ENCODE data around the gene GPR137B.
"Not testable (repeated sequence)": the region's sequence is repeated elsewhere in the genome, so short reads cannot be mapped to it uniquely, and the experiment has no call there.

Gene GPR137B

DNA sequence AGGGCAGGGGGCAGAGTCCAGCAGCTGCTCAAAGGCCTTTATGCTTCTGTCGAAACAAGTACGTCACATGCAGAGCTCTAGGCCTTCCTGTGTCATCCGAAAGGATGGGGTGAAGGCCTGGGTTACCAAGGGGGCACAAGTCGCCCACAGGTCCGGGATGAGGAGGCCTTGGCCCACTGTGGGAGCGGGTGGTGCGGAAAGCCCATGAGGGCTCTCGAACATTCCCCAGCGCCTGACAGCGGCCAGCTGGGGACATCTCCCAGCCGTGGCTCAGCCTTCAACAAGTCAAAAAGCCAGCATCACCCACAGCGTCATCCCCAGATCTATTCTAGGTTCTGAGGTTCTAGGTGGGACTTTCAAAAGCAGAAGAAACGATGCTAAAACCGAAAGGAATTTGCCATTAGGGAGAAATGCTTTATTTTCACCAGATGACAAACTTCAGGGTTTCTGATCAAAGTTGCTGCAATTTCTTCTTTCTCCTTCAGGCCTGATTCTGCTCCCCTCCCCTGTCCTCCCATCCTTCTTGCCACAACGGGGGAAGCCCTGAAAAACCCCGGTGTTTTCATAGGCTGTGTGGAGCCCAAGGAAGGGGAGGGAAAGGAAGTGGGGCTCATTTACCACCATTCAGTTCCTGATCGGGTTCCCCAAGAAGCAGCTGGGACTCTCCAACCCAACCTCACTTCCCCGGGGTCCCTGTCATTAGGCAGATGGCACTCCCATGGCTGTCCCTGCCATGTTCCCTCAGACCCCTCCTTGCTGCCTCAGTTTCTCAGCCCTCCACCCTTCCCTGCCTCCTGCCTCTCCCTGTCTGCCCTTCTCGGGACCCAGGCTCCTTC, 17.6 kb downstream of the GPR137B start:
- Histone ChIP-seq H3K27me3 (ENCODE audit: control insufficient read depth, low read length) (no peaks in the 10 kb centered on the region), H3K9me2 (replicated peaks; ENCODE audit: control insufficient read depth, low read length) (no peaks in the 10 kb centered on the region), H3K4me1 (ENCODE audit: control insufficient read depth, low read length) (peaks cover 72% of the 10 kb centered on the region), H3K27ac (ENCODE audit: low read depth, low read length) (no peak overlapping the region), H3K4me3 (ENCODE audit: low read length) (no peak overlapping the region), H3K4me2 (ENCODE audit: low read length) (peak overlapping the region; percentile 46), H3F3A (ENCODE audit: control insufficient read depth, insufficient read depth) (peaks cover 8% of the 10 kb centered on the region), H4K20me1 (ENCODE audit: control insufficient read depth, insufficient read depth, low read depth, low read length) (peaks cover 10% of the 10 kb centered on the region; the same call in 1 of the 2 replicates), H3K9me3 (ENCODE audit: control insufficient read depth, insufficient read depth, low read length) (peaks cover 31% of the 10 kb centered on the region), H3K79me2 (ENCODE audit: control insufficient read depth, low read length) (peaks cover 5% of the 10 kb centered on the region; the same call in 1 of the 2 replicates), H3K36me3 (ENCODE audit: control insufficient read depth, low read length) (peaks cover 9% of the 10 kb centered on the region)
- no peak for TF ChIP-seq EZH2phosphoT487 (IDR thresholded peaks at IDR 0.05; ENCODE audit: borderline replicate concordance, low read length)
- TF ChIP-seq, protein P1, sequence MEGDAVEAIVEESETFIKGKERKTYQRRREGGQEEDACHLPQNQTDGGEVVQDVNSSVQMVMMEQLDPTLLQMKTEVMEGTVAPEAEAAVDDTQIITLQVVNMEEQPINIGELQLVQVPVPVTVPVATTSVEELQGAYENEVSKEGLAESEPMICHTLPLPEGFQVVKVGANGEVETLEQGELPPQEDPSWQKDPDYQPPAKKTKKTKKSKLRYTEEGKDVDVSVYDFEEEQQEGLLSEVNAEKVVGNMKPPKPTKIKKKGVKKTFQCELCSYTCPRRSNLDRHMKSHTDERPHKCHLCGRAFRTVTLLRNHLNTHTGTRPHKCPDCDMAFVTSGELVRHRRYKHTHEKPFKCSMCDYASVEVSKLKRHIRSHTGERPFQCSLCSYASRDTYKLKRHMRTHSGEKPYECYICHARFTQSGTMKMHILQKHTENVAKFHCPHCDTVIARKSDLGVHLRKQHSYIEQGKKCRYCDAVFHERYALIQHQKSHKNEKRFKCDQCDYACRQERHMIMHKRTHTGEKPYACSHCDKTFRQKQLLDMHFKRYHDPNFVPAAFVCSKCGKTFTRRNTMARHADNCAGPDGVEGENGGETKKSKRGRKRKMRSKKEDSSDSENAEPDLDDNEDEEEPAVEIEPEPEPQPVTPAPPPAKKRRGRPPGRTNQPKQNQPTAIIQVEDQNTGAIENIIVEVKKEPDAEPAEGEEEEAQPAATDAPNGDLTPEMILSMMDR (IDR thresholded peaks at IDR 0.05; ENCODE audit: low read depth, low read length, poor library complexity, severe bottlenecking): no peak

DNA sequence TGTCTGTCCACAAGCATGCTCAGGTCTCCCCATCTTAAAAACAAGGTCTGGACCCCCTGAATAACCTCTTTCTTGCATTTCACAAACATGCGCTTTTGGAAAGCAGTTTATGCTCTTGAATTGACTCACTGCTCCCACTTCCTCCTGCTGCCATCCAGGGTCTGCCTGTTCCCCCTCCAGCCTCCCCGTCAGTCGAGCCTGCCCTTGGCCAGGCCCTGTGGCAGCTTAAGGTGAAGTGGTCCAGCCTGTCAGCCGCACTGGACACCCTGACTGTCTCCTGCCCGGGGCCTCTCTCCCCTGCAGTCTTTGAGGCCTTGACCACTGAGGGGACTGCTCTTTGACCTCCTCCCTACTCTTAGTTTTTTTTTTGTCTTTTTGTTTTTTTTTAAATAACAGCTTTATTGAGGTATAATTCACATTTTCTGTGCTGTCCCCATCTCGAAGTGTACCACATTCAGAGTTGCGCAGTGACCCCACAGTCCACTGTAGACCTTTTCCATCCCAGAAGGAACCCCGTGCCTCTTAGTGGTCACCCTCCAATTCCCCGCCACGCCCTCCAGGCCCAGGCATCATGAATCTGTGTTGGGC, 18.3 kb downstream of the GPR137B start:
- H3K27me3 ChIP-seq (ENCODE audit: control insufficient read depth, low read length): no peaks in the 10 kb centered on the region
- H3K4me1 ChIP-seq (ENCODE audit: control insufficient read depth, low read length): peaks cover 67% of the 10 kb centered on the region
- peaks cover 8% of the 10 kb centered on the region for H3F3A ChIP-seq (ENCODE audit: control insufficient read depth, insufficient read depth)
- no peaks in the 10 kb centered on the region for H3K9me2 ChIP-seq (replicated peaks; ENCODE audit: control insufficient read depth, low read length)
- TF ChIP-seq, protein P1 (IDR thresholded peaks at IDR 0.05; ENCODE audit: low read depth, low read length, poor library complexity, severe bottlenecking): no peak
- TF ChIP-seq EZH2phosphoT487 (IDR thresholded peaks at IDR 0.05; ENCODE audit: borderline replicate concordance, low read length): no peak
- H3K27ac ChIP-seq (ENCODE audit: low read depth, low read length): no peak overlapping the region
- peaks cover 9% of the 10 kb centered on the region for H3K36me3 ChIP-seq (ENCODE audit: control insufficient read depth, low read length)
- peaks cover 31% of the 10 kb centered on the region for H3K9me3 ChIP-seq (ENCODE audit: control insufficient read depth, insufficient read depth, low read length)
- H3K79me2 ChIP-seq (ENCODE audit: control insufficient read depth, low read length): peaks cover 5% of the 10 kb centered on the region; the same call in 1 of the 2 replicates
- peaks cover 5% of the 10 kb centered on the region; the same call in 1 of the 2 replicates for H4K20me1 ChIP-seq (ENCODE audit: control insufficient read depth, insufficient read depth, low read depth, low read length)
- H3K4me2 ChIP-seq (ENCODE audit: low read length): peak overlapping the region; percentile 46
- H3K4me3 ChIP-seq (ENCODE audit: low read length): no peak overlapping the region

DNA sequence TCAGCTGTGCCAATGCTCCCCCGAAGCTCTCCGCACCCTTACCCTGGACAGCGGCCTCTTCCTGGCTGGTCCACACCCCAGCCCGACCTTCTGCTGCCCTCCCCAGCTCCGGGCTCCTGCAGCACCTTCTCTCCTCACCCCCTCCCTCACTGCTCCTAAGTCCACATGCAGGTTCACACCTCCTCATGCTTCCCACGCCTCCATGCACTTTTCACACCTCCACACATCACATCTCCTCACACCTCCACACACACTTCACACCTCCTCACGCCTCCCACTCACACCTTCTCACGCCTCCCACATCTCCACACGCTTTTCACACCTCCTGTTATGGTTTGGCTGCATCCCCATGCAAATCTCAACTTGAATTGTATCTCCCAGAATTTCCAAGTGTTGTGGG, 18.9 kb downstream of the GPR137B start:
- H3K4me3 ChIP-seq (ENCODE audit: low read length): no peak overlapping the region
- no peak for TF ChIP-seq EZH2phosphoT487 (IDR thresholded peaks at IDR 0.05; ENCODE audit: borderline replicate concordance, low read length)
- TF ChIP-seq, protein P1 (IDR thresholded peaks at IDR 0.05; ENCODE audit: low read depth, low read length, poor library complexity, severe bottlenecking): no peak
- H3F3A ChIP-seq (ENCODE audit: control insufficient read depth, insufficient read depth): peaks cover 8% of the 10 kb centered on the region
- H3K27me3 ChIP-seq (ENCODE audit: control insufficient read depth, low read length): no peaks in the 10 kb centered on the region
- H3K27ac ChIP-seq (ENCODE audit: low read depth, low read length): no peak overlapping the region
- no peak overlapping the region for H3K4me2 ChIP-seq (ENCODE audit: low read length)
- H3K79me2 ChIP-seq (ENCODE audit: control insufficient read depth, low read length): no peaks in the 10 kb centered on the region
- no peaks in the 10 kb centered on the region for H3K9me2 ChIP-seq (replicated peaks; ENCODE audit: control insufficient read depth, low read length)
- peaks cover 9% of the 10 kb centered on the region for H3K36me3 ChIP-seq (ENCODE audit: control insufficient read depth, low read length)
- H4K20me1 ChIP-seq (ENCODE audit: control insufficient read depth, insufficient read depth, low read depth, low read length): no peaks in the 10 kb centered on the region
- H3K9me3 ChIP-seq (ENCODE audit: control insufficient read depth, insufficient read depth, low read length): peaks cover 31% of the 10 kb centered on the region
- peaks cover 61% of the 10 kb centered on the region for H3K4me1 ChIP-seq (ENCODE audit: control insufficient read depth, low read length)

DNA sequence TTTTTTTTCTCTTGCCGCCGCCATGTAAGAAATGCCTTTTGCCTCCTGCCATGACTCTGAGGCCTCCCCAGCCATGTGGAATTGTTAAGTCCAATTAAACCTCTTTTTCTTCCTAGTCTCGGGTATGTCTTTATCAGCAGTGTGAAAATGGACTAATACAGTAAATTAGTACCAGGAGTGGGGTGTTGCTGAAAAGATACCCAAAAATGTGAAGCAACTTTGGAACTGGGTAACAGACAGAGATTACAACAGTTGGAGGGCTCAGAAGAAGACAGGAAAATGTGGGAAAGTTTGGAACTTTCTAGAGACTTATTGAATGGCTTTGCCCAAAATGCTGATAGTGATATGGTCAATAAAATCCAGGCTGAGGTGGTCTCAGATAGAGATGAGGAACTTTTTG, 19.4 kb downstream of the GPR137B start:
- H3K9me2 ChIP-seq (replicated peaks; ENCODE audit: control insufficient read depth, low read length); H3K4me2 ChIP-seq (ENCODE audit: low read length); H3K27me3 ChIP-seq (ENCODE audit: control insufficient read depth, low read length); H4K20me1 ChIP-seq (ENCODE audit: control insufficient read depth, insufficient read depth, low read depth, low read length); H3F3A ChIP-seq (ENCODE audit: control insufficient read depth, insufficient read depth); H3K79me2 ChIP-seq (ENCODE audit: control insufficient read depth, low read length); H3K4me3 ChIP-seq (ENCODE audit: low read length); H3K27ac ChIP-seq (ENCODE audit: low read depth, low read length); H3K36me3 ChIP-seq (ENCODE audit: control insufficient read depth, low read length): not testable (repeated sequence)
- peaks cover 31% of the 10 kb centered on the region for H3K9me3 ChIP-seq (ENCODE audit: control insufficient read depth, insufficient read depth, low read length)
- H3K4me1 ChIP-seq (ENCODE audit: control insufficient read depth, low read length): peaks cover 56% of the 10 kb centered on the region
